ENCODE data around the gene FBXL20. TPM values are rescaled to one million over a fixed set of nuclear protein-coding genes. Genes with fewer than 3 reads are reported as not detected.

Gene FBXL20
- total and polyA plus RNA-seq, 9 of the 15 experiments (the other 6 are each of a cell fraction or from before 2014, with no cell fraction given), result 1.8 to 15.1 (median 5.6) TPM

DNA sequence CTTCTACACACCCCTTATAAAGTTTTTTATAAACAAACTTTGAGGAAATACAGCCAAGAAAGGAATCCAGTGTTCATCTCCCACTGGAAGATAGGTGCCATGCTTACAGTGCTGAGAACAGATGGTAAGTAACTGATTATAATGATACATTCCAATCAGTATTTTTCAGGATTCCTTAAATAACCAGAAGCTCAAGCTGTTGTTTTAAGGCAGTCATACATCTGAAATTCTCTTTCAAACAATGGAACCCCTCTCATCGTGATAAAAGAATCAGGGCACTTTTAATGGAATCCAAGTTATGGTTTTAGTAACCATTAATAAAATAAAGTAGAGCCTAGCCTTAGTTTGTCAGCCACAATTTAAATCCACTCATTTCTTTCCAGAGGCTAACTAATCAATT lies 119.6 kb downstream of the FBXL20 start:
- H2AFZ ChIP-seq (ENCODE audit: low read depth, low read length), result no peak overlapping the region
- CTCF ChIA-PET (ENCODE audit: low intra/inter-chr PET ratio), result no interaction called here
- no peak overlapping the region for H3K4me3 ChIP-seq
- in situ Hi-C loops (cut with MboI) (no loop called here), intact Hi-C loops (cut with micrococcal nuclease) (no loop called here)
- no peaks in the 10 kb centered on the region for H3K9me1 ChIP-seq (ENCODE audit: control insufficient read depth, insufficient read depth, low read length)
- no peaks in the 10 kb centered on the region for H3K79me2 ChIP-seq (ENCODE audit: control insufficient read depth, insufficient read depth, low read length)
- BruUV-seq (replicated peaks), result no TSS peak
- WGBS (ENCODE audit: insufficient coverage, low coverage, missing lambda C conversion rate), result 6% methylated on average over 1 of the region's 1 CpG
- H3K4me1 ChIP-seq (replicated peaks in 1 of 2; ENCODE audit: control insufficient read depth in 2 of 2, insufficient read depth in 2 of 2, low read length in 2 of 2), result peaks cover 10 to 20% of the 10 kb centered on the region in 2 experiments
- DNase-seq (ENCODE audit: extremely low read depth in 1 of 4, low spot score in 3 of 4), result peak; percentile 18 to 51 (median 36)
- no peaks in the 10 kb centered on the region for H3K9me3 ChIP-seq (replicated peaks; ENCODE audit: control insufficient read depth, insufficient read depth, low read depth, low read length)
- no peaks in the 10 kb centered on the region for H3K27me3 ChIP-seq (ENCODE audit: control insufficient read depth in 2 of 2, insufficient read depth in 2 of 2, low read length in 2 of 2)
- no peak overlapping the region for H3K4me2 ChIP-seq (ENCODE audit: insufficient read depth, low read length)
- POLR2A ChIA-PET, result interaction anchor here (0.7 to 2.6 kb wide), 8 partner anchors 8 to 68 kb away, joined by 3 to 13 read pairs (median 4); no protein-coding TSS in a partner anchor
- H4K20me1 ChIP-seq (replicated peaks; ENCODE audit: control insufficient read depth, insufficient read depth, low read length), result no peaks in the 10 kb centered on the region
- H3K9ac ChIP-seq (ENCODE audit: insufficient read depth in 1 of 2, low read depth in 2 of 2, low read length in 2 of 2), result peak overlapping the region in 1 of 2 experiments; percentile 26; a peak in 1 of 4 replicates
- H3K27ac ChIP-seq (ENCODE audit: extremely low read depth, low read depth, low read length), result peak overlapping the region; percentile 9; the same call in 2 of the 3 replicates
- no peak for FAIRE-seq
- ATAC-seq, result no peak
- H3K36me3 ChIP-seq (ENCODE audit: control insufficient read depth, insufficient read depth, low read length), result peaks cover 4% of the 10 kb centered on the region; the same call in 2 of the 3 replicates
- peak; percentile 40; the same call in 1 of the 2 replicates for TF ChIP-seq TCF3 (CRISPR knock-in tag; IDR thresholded peaks at IDR 0.05)
- TF ChIP-seq KDM1A (IDR thresholded peaks at IDR 0.05), result 0 out of 4 replicates have a peak, but pooled peaks of 1 of the 2 experiments have one; percentile 7
- TF ChIP-seq, protein P1, sequence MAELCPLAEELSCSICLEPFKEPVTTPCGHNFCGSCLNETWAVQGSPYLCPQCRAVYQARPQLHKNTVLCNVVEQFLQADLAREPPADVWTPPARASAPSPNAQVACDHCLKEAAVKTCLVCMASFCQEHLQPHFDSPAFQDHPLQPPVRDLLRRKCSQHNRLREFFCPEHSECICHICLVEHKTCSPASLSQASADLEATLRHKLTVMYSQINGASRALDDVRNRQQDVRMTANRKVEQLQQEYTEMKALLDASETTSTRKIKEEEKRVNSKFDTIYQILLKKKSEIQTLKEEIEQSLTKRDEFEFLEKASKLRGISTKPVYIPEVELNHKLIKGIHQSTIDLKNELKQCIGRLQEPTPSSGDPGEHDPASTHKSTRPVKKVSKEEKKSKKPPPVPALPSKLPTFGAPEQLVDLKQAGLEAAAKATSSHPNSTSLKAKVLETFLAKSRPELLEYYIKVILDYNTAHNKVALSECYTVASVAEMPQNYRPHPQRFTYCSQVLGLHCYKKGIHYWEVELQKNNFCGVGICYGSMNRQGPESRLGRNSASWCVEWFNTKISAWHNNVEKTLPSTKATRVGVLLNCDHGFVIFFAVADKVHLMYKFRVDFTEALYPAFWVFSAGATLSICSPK (IDR thresholded peaks at IDR 0.05; ENCODE audit: borderline replicate concordance), result no peak
- no peak for TF ChIP-seq NR4A1 (CRISPR knock-in tag; IDR thresholded peaks at IDR 0.05)
- TF ChIP-seq NR4A1 (tag; IDR thresholded peaks at IDR 0.05), result no peak
- TF ChIP-seq LARP7 (IDR thresholded peaks at IDR 0.05), result no peak
- TF ChIP-seq EZH2 (IDR thresholded peaks at IDR 0.05; ENCODE audit: borderline replicate concordance, low read depth, low read length), result no peak
- TF ChIP-seq, protein P2, sequence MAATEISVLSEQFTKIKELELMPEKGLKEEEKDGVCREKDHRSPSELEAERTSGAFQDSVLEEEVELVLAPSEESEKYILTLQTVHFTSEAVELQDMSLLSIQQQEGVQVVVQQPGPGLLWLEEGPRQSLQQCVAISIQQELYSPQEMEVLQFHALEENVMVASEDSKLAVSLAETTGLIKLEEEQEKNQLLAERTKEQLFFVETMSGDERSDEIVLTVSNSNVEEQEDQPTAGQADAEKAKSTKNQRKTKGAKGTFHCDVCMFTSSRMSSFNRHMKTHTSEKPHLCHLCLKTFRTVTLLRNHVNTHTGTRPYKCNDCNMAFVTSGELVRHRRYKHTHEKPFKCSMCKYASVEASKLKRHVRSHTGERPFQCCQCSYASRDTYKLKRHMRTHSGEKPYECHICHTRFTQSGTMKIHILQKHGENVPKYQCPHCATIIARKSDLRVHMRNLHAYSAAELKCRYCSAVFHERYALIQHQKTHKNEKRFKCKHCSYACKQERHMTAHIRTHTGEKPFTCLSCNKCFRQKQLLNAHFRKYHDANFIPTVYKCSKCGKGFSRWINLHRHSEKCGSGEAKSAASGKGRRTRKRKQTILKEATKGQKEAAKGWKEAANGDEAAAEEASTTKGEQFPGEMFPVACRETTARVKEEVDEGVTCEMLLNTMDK (IDR thresholded peaks at IDR 0.05; ENCODE audit: borderline replicate concordance, insufficient read depth, low read depth, low read length, poor library complexity, severe bottlenecking), result no peak
- TF ChIP-seq TAL1 (IDR thresholded peaks at IDR 0.05), result peak; percentile 62
- peak; percentile 51 for TF ChIP-seq CBFA2T2 (conservative IDR thresholded peaks at IDR 0.05)
- TF ChIP-seq, protein P3, sequence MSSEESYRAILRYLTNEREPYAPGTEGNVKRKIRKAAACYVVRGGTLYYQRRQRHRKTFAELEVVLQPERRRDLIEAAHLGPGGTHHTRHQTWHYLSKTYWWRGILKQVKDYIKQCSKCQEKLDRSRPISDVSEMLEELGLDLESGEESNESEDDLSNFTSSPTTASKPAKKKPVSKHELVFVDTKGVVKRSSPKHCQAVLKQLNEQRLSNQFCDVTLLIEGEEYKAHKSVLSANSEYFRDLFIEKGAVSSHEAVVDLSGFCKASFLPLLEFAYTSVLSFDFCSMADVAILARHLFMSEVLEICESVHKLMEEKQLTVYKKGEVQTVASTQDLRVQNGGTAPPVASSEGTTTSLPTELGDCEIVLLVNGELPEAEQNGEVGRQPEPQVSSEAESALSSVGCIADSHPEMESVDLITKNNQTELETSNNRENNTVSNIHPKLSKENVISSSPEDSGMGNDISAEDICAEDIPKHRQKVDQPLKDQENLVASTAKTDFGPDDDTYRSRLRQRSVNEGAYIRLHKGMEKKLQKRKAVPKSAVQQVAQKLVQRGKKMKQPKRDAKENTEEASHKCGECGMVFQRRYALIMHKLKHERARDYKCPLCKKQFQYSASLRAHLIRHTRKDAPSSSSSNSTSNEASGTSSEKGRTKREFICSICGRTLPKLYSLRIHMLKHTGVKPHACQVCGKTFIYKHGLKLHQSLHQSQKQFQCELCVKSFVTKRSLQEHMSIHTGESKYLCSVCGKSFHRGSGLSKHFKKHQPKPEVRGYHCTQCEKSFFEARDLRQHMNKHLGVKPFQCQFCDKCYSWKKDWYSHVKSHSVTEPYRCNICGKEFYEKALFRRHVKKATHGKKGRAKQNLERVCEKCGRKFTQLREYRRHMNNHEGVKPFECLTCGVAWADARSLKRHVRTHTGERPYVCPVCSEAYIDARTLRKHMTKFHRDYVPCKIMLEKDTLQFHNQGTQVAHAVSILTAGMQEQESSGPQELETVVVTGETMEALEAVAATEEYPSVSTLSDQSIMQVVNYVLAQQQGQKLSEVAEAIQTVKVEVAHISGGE (CRISPR knock-in tag; IDR thresholded peaks at IDR 0.05), result 0 out of 6 replicates have a peak, but pooled peaks of 1 of the 3 experiments have one; percentile 26
- TF ChIP-seq, protein P4, sequence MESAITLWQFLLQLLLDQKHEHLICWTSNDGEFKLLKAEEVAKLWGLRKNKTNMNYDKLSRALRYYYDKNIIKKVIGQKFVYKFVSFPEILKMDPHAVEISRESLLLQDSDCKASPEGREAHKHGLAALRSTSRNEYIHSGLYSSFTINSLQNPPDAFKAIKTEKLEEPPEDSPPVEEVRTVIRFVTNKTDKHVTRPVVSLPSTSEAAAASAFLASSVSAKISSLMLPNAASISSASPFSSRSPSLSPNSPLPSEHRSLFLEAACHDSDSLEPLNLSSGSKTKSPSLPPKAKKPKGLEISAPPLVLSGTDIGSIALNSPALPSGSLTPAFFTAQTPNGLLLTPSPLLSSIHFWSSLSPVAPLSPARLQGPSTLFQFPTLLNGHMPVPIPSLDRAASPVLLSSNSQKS (CRISPR knock-in tag; IDR thresholded peaks at IDR 0.05), result no peak
- TF ChIP-seq EP300 (IDR thresholded peaks at IDR 0.05; ENCODE audit: low read length), result peak; percentile 10; the same call in 1 of the 2 replicates
- peak; percentile 48 for TF ChIP-seq ARID1B (IDR thresholded peaks at IDR 0.05)
- peak; percentile 76 for TF ChIP-seq CBFA2T3 (IDR thresholded peaks at IDR 0.05)
